Measurements from ENCODE around the gene TRIM10.

The TRIM10 gene

GRCh38 chr6:30185846-30186484 is 25.0 kb upstream of the TRIM10 start:
- Histone ChIP-seq H2AFZ (no peak overlapping the region), H3K27me3 (ENCODE audit: control insufficient read depth, insufficient read depth, low read length) (no peaks in the 10 kb centered on the region), H3K4me2 (ENCODE audit: low read length) (no peak overlapping the region), H3K36me3 (ENCODE audit: control insufficient read depth, insufficient read depth, low read length) (no peaks in the 10 kb centered on the region), H3K4me3 (ENCODE audit: low read depth, low read length) (no peak overlapping the region), H3K9me3 (ENCODE audit: control insufficient read depth, low read length) (no peaks in the 10 kb centered on the region), H3K79me2 (no peaks in the 10 kb centered on the region), H3K27ac (no peak overlapping the region), H3K9ac (no peak overlapping the region), H3K4me1 (no peaks in the 10 kb centered on the region)
- no peak for TF ChIP-seq CTCF (IDR thresholded peaks at IDR 0.05)

GRCh38 chr6:30184417-30185031 is 23.5 kb upstream of the TRIM10 start:
- Histone ChIP-seq H3K4me3 (ENCODE audit: low read depth, low read length) (no peak overlapping the region), H3K4me2 (ENCODE audit: low read length) (no peak overlapping the region), H3K79me2 (no peaks in the 10 kb centered on the region), H3K4me1 (no peaks in the 10 kb centered on the region), H2AFZ (no peak overlapping the region), H3K9me3 (ENCODE audit: control insufficient read depth, low read length) (no peaks in the 10 kb centered on the region), H3K36me3 (ENCODE audit: control insufficient read depth, insufficient read depth, low read length) (no peaks in the 10 kb centered on the region), H3K27ac (no peak overlapping the region), H3K27me3 (ENCODE audit: control insufficient read depth, insufficient read depth, low read length) (no peaks in the 10 kb centered on the region), H3K9ac (no peak overlapping the region)
- TF ChIP-seq CTCF (IDR thresholded peaks at IDR 0.05), result no peak

GRCh38 chr6:30180145-30180544 is 19.1 kb upstream of the TRIM10 start:
- Histone ChIP-seq H3K27me3 (ENCODE audit: control insufficient read depth, insufficient read depth, low read length) (no peaks in the 10 kb centered on the region), H3K4me3 (ENCODE audit: low read depth, low read length) (no peak overlapping the region)

GRCh38 chr6:30178837-30179236 is 17.8 kb upstream of the TRIM10 start:
- H3K36me3 ChIP-seq (ENCODE audit: control insufficient read depth, insufficient read depth, low read length), result no peaks in the 10 kb centered on the region
- no peaks in the 10 kb centered on the region for H3K4me1 ChIP-seq
- H2AFZ ChIP-seq, result no peak overlapping the region
- TF ChIP-seq CTCF (IDR thresholded peaks at IDR 0.05), result no peak
- H3K27ac ChIP-seq, result no peak overlapping the region
- H3K9ac ChIP-seq, result no peak overlapping the region
- no peak overlapping the region for H3K4me2 ChIP-seq (ENCODE audit: low read length)
- no peaks in the 10 kb centered on the region for H3K79me2 ChIP-seq
- no peaks in the 10 kb centered on the region for H3K9me3 ChIP-seq (ENCODE audit: control insufficient read depth, low read length)
- no peaks in the 10 kb centered on the region for H3K27me3 ChIP-seq (ENCODE audit: control insufficient read depth, insufficient read depth, low read length)
- H3K4me3 ChIP-seq (ENCODE audit: low read depth, low read length), result no peak overlapping the region

More at GRCh38 chr6:30180145-30180544, 19.1 kb upstream of the TRIM10 start:
- Histone ChIP-seq H3K4me2 (ENCODE audit: low read length) (no peak overlapping the region), H3K4me1 (no peaks in the 10 kb centered on the region), H3K36me3 (ENCODE audit: control insufficient read depth, insufficient read depth, low read length) (no peaks in the 10 kb centered on the region), H3K9ac (no peak overlapping the region), H2AFZ (no peak overlapping the region), H3K27ac (no peak overlapping the region), H3K9me3 (ENCODE audit: control insufficient read depth, low read length) (no peaks in the 10 kb centered on the region), H3K79me2 (no peaks in the 10 kb centered on the region)
- TF ChIP-seq CTCF (IDR thresholded peaks at IDR 0.05), result no peak

- no peak overlapping the region for H3K27ac ChIP-seq
- TF ChIP-seq CTCF (IDR thresholded peaks at IDR 0.05), result no peak
- no peaks in the 10 kb centered on the region for H3K79me2 ChIP-seq
- H3K4me2 ChIP-seq (ENCODE audit: low read length), result no peak overlapping the region
- no peak overlapping the region for H3K9ac ChIP-seq
- H3K4me1 ChIP-seq, result no peaks in the 10 kb centered on the region
- no peaks in the 10 kb centered on the region for H3K27me3 ChIP-seq (ENCODE audit: control insufficient read depth, insufficient read depth, low read length)
- no peaks in the 10 kb centered on the region for H3K36me3 ChIP-seq (ENCODE audit: control insufficient read depth, insufficient read depth, low read length)
- H3K4me3 ChIP-seq (ENCODE audit: low read depth, low read length), result no peak overlapping the region
- no peaks in the 10 kb centered on the region for H3K9me3 ChIP-seq (ENCODE audit: control insufficient read depth, low read length)
- no peak overlapping the region for H2AFZ ChIP-seq
Observed at GRCh38 chr6:30175765-30176164, 14.8 kb upstream of the TRIM10 start.

Measured in parathyroid adenoma (tissue), 2 donors.